ENCODE results near the gene TLR8.
A peak's percentile ranks its signal among the peaks of the same experiment; 100 is the strongest.

TLR8 gene

DNA sequence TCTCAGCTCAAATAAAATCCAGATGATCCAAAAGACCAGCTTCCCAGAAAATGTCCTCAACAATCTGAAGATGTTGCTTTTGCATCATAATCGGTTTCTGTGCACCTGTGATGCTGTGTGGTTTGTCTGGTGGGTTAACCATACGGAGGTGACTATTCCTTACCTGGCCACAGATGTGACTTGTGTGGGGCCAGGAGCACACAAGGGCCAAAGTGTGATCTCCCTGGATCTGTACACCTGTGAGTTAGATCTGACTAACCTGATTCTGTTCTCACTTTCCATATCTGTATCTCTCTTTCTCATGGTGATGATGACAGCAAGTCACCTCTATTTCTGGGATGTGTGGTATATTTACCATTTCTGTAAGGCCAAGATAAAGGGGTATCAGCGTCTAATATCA, 18.7 kb upstream of the TLR8 start:
- H3K27ac ChIP-seq: no peak overlapping the region
- TF ChIP-seq, protein P1, sequence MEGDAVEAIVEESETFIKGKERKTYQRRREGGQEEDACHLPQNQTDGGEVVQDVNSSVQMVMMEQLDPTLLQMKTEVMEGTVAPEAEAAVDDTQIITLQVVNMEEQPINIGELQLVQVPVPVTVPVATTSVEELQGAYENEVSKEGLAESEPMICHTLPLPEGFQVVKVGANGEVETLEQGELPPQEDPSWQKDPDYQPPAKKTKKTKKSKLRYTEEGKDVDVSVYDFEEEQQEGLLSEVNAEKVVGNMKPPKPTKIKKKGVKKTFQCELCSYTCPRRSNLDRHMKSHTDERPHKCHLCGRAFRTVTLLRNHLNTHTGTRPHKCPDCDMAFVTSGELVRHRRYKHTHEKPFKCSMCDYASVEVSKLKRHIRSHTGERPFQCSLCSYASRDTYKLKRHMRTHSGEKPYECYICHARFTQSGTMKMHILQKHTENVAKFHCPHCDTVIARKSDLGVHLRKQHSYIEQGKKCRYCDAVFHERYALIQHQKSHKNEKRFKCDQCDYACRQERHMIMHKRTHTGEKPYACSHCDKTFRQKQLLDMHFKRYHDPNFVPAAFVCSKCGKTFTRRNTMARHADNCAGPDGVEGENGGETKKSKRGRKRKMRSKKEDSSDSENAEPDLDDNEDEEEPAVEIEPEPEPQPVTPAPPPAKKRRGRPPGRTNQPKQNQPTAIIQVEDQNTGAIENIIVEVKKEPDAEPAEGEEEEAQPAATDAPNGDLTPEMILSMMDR (conservative IDR thresholded peaks at IDR 0.05): no peak
- no peak for TF ChIP-seq ZFX (IDR thresholded peaks at IDR 0.05)

DNA sequence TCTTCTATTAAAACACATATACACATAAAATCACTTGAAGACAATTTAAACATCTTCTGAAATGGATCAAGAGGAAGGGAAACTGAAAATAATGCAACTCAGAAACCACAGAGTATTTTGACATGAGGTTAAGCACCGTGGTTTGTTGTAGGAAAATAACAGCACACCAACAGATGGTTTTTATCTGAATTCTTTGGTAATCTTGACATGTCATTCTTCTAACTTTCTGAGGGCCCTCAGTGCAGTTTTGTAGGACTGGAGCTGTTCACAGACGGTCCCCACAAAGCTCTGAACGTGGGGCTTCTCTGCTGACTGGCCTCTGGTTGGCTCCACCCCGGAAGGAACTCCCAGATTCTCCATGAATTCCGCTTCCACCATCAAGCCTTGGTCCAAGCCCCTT, 16.0 kb upstream of the TLR8 start:
- TF ChIP-seq ZFX (IDR thresholded peaks at IDR 0.05): no peak
- TF ChIP-seq, protein P1 (conservative IDR thresholded peaks at IDR 0.05): no peak
- H3K27ac ChIP-seq: no peak overlapping the region

DNA sequence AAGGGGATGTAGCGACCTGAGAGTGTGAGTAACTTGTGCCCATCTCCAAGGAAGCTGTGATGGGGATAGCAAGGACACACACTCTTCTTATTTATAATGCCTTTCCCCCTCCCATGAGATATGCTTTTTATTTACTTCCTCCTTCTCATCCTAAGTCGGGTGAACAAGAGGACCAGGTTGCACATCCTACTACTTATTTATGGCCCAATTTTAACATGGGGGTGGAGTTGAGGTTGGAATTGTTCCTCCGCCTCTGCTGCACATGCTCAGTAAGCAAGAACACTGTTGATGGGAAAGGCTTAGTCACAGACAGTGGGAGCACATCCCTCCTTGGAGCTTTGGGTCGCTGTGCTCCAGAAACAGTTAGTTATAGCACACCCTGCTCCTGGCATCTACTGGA, 15.2 kb upstream of the TLR8 start:
- no peak for TF ChIP-seq ZFX (IDR thresholded peaks at IDR 0.05)
- TF ChIP-seq, protein P1 (conservative IDR thresholded peaks at IDR 0.05): no peak
- H3K27ac ChIP-seq: no peak overlapping the region

GRCh38 chrX:12891915-12892506, 14.4 kb upstream of the TLR8 start:
- TF ChIP-seq ZFX (IDR thresholded peaks at IDR 0.05): no peak
- TF ChIP-seq, protein P1 (conservative IDR thresholded peaks at IDR 0.05): no peak
- H3K27ac ChIP-seq: no peak overlapping the region

- TF ChIP-seq, protein P1 (conservative IDR thresholded peaks at IDR 0.05): no peak
- TF ChIP-seq ZFX (IDR thresholded peaks at IDR 0.05): no peak
- H3K27ac ChIP-seq: no peak overlapping the region
These were observed 13.7 kb upstream of the TLR8 start for GRCh38 chrX:12892716-12893115.

DNA sequence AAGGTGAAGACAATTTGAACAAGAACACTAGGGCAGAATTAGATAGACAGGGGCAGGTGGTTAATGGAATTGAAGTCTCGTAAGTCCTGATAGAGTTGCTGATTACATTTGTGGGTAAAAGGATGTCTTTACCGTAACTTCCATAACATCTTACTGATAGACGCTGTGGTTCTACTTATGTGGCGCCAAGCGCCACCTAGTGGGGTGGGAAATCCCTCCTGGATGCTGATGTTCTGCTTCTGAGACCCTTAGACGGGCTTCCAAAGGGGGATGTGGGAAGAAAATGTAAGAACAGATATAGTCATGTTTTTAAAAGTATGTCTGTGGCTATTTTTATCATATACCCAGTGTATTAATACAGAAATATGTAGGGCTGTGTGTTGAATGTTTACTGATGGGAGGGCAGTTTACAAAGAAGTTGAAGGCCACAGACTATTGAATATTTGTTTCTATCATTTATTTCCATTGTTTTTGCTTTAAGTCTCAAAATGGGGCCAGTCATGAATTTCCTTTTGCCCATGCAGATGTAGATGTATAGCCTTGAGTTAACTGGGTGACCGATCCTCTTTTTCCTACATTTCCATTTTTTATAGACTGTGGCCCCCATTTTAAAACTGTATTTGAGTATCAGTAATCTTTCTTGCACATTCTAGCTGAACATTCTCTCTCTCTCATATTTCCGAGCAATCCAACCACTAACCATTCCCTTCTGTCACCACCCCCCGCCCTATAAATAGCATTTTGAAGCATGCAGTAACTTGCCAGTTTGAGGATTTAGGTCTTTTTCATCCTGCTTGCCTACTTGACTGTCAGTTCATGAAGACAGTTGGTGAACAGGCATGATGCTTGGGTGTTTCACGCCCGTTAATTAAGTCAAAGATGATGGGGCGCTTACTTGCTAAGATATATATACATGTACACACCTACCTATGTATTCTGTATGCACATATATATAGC, 12.1 kb upstream of the TLR8 start:
- TF ChIP-seq, protein P1 (conservative IDR thresholded peaks at IDR 0.05): peak; percentile 79
- TF ChIP-seq ZFX (IDR thresholded peaks at IDR 0.05): no peak

GRCh38 chrX:12895866-12896265, 10.6 kb upstream of the TLR8 start:
- TF ChIP-seq, protein P1 (conservative IDR thresholded peaks at IDR 0.05): no peak

More for the DNA sequence above, 12.1 kb upstream of the TLR8 start:
- no peak overlapping the region for H3K27ac ChIP-seq

More at GRCh38 chrX:12895866-12896265, 10.6 kb upstream of the TLR8 start:
- no peak overlapping the region for H3K27ac ChIP-seq

Measured in C4-2B (cell line).